Measurements from ENCODE around the gene NPB.

DNA sequence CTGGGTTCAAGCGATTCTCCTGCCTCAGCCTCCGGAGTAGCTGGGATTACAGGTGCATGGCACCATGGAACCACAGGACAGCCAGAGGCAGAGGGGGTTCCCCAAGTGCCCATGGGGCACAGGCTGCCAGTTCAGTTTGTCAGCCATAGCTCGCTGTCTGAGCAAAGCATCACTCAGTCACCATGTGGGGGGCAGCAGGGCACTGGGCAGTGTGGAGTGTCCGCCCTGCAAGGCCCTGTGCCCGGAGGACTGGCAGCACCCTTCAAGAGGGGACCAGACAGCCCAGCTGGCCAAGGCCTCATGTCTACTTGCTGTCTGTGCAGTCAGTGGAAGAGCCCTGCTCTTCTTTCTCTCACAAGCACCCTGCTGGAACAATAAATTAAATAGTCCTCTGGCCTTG, 17.1 kb upstream of the NPB start:
- TF ChIP-seq, protein P1, sequence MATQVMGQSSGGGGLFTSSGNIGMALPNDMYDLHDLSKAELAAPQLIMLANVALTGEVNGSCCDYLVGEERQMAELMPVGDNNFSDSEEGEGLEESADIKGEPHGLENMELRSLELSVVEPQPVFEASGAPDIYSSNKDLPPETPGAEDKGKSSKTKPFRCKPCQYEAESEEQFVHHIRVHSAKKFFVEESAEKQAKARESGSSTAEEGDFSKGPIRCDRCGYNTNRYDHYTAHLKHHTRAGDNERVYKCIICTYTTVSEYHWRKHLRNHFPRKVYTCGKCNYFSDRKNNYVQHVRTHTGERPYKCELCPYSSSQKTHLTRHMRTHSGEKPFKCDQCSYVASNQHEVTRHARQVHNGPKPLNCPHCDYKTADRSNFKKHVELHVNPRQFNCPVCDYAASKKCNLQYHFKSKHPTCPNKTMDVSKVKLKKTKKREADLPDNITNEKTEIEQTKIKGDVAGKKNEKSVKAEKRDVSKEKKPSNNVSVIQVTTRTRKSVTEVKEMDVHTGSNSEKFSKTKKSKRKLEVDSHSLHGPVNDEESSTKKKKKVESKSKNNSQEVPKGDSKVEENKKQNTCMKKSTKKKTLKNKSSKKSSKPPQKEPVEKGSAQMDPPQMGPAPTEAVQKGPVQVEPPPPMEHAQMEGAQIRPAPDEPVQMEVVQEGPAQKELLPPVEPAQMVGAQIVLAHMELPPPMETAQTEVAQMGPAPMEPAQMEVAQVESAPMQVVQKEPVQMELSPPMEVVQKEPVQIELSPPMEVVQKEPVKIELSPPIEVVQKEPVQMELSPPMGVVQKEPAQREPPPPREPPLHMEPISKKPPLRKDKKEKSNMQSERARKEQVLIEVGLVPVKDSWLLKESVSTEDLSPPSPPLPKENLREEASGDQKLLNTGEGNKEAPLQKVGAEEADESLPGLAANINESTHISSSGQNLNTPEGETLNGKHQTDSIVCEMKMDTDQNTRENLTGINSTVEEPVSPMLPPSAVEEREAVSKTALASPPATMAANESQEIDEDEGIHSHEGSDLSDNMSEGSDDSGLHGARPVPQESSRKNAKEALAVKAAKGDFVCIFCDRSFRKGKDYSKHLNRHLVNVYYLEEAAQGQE (IDR thresholded peaks at IDR 0.05; ENCODE audit: insufficient read depth in 1 of 2, low read depth in 2 of 2, low read length in 2 of 2), result no peak
- TF ChIP-seq POLR2AphosphoS5 (IDR thresholded peaks at IDR 0.05; ENCODE audit: low read depth, low read length) (no peak), TAF1 (IDR thresholded peaks at IDR 0.05; ENCODE audit: borderline replicate concordance, insufficient read depth, low read length) (no peak), SIN3A (IDR thresholded peaks at IDR 0.05; ENCODE audit: borderline replicate concordance, insufficient read depth, low read length) (no peak), FOXP2 (optimal IDR thresholded peaks at IDR 0.05; ENCODE audit: borderline replicate concordance, extremely low read depth, extremely low read length, insufficient read depth) (no peak)
